H9 (cell line): Measurements from ENCODE around the gene CCDC148. TPM values are rescaled to one million over a fixed set of nuclear protein-coding genes. Genes with fewer than 3 reads are reported as not detected.
"Not testable (repeated sequence)": the region's sequence is repeated elsewhere in the genome, so short reads cannot be mapped to it uniquely, and the experiment has no call there.

Experiments
- DNase-seq: peaks from one replicate; pipeline ENCODE4 v3.0.0-alpha.2; 2017
- H2AFZ ChIP-seq: one replicate; pipeline ENCODE4 v1.6.1; 2013; ENCODE audit warnings: mild to moderate bottlenecking, low read length, control low read depth, moderate library complexity
- H2AK5ac ChIP-seq: 2 replicates; pipeline ENCODE4 v1.6.1; 2013; ENCODE audit warnings: low read length, control low read depth, mixed read lengths; ENCODE audit not compliant: insufficient read length
- H2BK120ac ChIP-seq: one replicate; pipeline ENCODE4 v1.6.1; 2013; ENCODE audit warnings: low read depth, mild to moderate bottlenecking, low read length, control low read depth, inconsistent platforms; ENCODE audit not compliant: poor library complexity, severe bottlenecking
- H2BK12ac ChIP-seq: 2 replicates; pipeline ENCODE4 v1.6.1; 2013; ENCODE audit warnings: low read length, control low read depth, mixed read lengths, low read depth; ENCODE audit not compliant: insufficient read length
- H2BK15ac ChIP-seq: 2 replicates; pipeline ENCODE4 v1.6.1; 2013; ENCODE audit warnings: low read depth, low read length, control low read depth
- H2BK20ac ChIP-seq: one replicate; pipeline ENCODE4 v1.6.1; 2013; ENCODE audit warnings: low read depth, mild to moderate bottlenecking, low read length, control low read depth, inconsistent platforms; ENCODE audit not compliant: poor library complexity, severe bottlenecking
- H2BK5ac ChIP-seq: 2 replicates; pipeline ENCODE4 v1.6.1; 2013; ENCODE audit warnings: low read length, control low read depth, mixed read lengths; ENCODE audit not compliant: insufficient read length
- H3K14ac ChIP-seq: 2 replicates; pipeline ENCODE4 v1.6.1; 2013; ENCODE audit warnings: low read length, control low read depth; ENCODE audit not compliant: insufficient read depth
- H3K18ac ChIP-seq: 2 replicates; pipeline ENCODE4 v1.6.1; 2013; ENCODE audit warnings: low read depth, mild to moderate bottlenecking, mixed read lengths, low read length, control low read depth; ENCODE audit not compliant: insufficient read length
- H3K23ac ChIP-seq: 2 replicates; pipeline ENCODE4 v1.6.1; 2013; ENCODE audit warnings: low read length, control low read depth, mixed read lengths, low read depth; ENCODE audit not compliant: insufficient read length
- H3K23me2 ChIP-seq: 2 replicates; pipeline ENCODE4 v1.6.1; 2013; ENCODE audit warnings: low read depth, mild to moderate bottlenecking, mixed read lengths, low read length, control low read depth; ENCODE audit not compliant: insufficient read length, poor library complexity, severe bottlenecking
- H3K27ac ChIP-seq: 2 replicates; pipeline ENCODE4 v1.5.1; 2013; ENCODE audit warnings: low read length, control low read depth, mixed read lengths, low read depth; ENCODE audit not compliant: insufficient read length
- H3K27me3 ChIP-seq: 2 replicates; pipeline ENCODE4 v1.6.1; 2013; ENCODE audit warnings: low read length, control low read depth, inconsistent platforms; ENCODE audit not compliant: insufficient read depth
- H3K4ac ChIP-seq: 2 replicates; pipeline ENCODE4 v1.6.1; 2013; ENCODE audit warnings: low read depth, mild to moderate bottlenecking, control low read depth, inconsistent platforms, low read length, moderate library complexity
- H3K4me1 ChIP-seq: 2 replicates; pipeline ENCODE4 v1.6.1; 2013; ENCODE audit warnings: low read length, control low read depth, inconsistent platforms; ENCODE audit not compliant: insufficient read depth
- H3K4me2 ChIP-seq: 2 replicates; pipeline ENCODE4 v1.6.1; 2013; ENCODE audit warnings: low read length, control low read depth, mixed read lengths; ENCODE audit not compliant: insufficient read length, insufficient read depth
- H3K56ac ChIP-seq: 2 replicates; pipeline ENCODE4 v1.6.1; 2013; ENCODE audit warnings: low read depth, mild to moderate bottlenecking, mixed read lengths, low read length, control low read depth; ENCODE audit not compliant: insufficient read length
- H3K79me1 ChIP-seq: 2 replicates; pipeline ENCODE4 v1.6.1; 2013; ENCODE audit warnings: low read depth, mild to moderate bottlenecking, moderate library complexity, low read length, control low read depth, inconsistent platforms; ENCODE audit not compliant: insufficient read depth, poor library complexity, severe bottlenecking
- H3K79me2 ChIP-seq: 2 replicates; pipeline ENCODE4 v1.6.1; 2013; ENCODE audit warnings: low read length, control low read depth, inconsistent platforms; ENCODE audit not compliant: insufficient read depth
- H3K9ac ChIP-seq: 2 replicates; pipeline ENCODE4 v1.6.1; 2013; ENCODE audit warnings: low read length, control low read depth, mixed read lengths; ENCODE audit not compliant: insufficient read length; ENCODE audit errors: extremely low read depth
- H3K9me3 ChIP-seq: one replicate; pipeline ENCODE4 v1.6.1; 2013; ENCODE audit warnings: low read depth, low read length, inconsistent platforms; ENCODE audit not compliant: control insufficient read depth
- H3T11ph ChIP-seq: one replicate; pipeline ENCODE4 v1.6.1; 2013; ENCODE audit warnings: mild to moderate bottlenecking, low read length, control low read depth, inconsistent platforms
- H4K20me1 ChIP-seq: one replicate; pipeline ENCODE4 v1.6.1; 2013; ENCODE audit not compliant: control insufficient read depth, insufficient read length, insufficient read depth
- H4K5ac ChIP-seq: 2 replicates; pipeline ENCODE4 v1.6.1; 2013; ENCODE audit warnings: low read depth, mild to moderate bottlenecking, mixed read lengths, low read length, control low read depth; ENCODE audit not compliant: insufficient read length
- H4K8ac ChIP-seq: replicated peaks from 2 replicates; pipeline ENCODE4 v1.6.1; 2013; ENCODE audit warnings: low read length, control low read depth, mixed read lengths, low read depth; ENCODE audit not compliant: insufficient read length
- H4K91ac ChIP-seq: 2 replicates; pipeline ENCODE4 v1.6.1; 2013; ENCODE audit warnings: low read depth, mild to moderate bottlenecking, moderate library complexity, mixed read lengths, low read length, control low read depth; ENCODE audit not compliant: insufficient read length
- H3K27ac Mint-ChIP-seq, 3 experiments: 2 replicates in 2 of 3; 3 replicates in 1 of 3; pipeline ENCODE4 v1.8.0; 2020 to 2021; ENCODE audit warnings: mixed read lengths in 3 of 3, mild to moderate bottlenecking in 1 of 3, moderate library complexity in 1 of 3
- H3K27me3 Mint-ChIP-seq: 2 replicates; pipeline ENCODE4 v1.8.0; 2021; ENCODE audit warnings: low read depth, mild to moderate bottlenecking, moderate library complexity, mixed read lengths
- H3K36me3 Mint-ChIP-seq, 3 experiments: 2 replicates in 2 of 3; 3 replicates in 1 of 3; pipeline ENCODE4 v1.8.0; 2020 to 2021; ENCODE audit warnings: low read depth in 3 of 3, mixed read lengths in 3 of 3; ENCODE audit not compliant: insufficient read depth in 1 of 3
- H3K4me1 Mint-ChIP-seq, 2 experiments: 2 replicates each; pipeline ENCODE4 v1.8.0; 2020; ENCODE audit warnings: mixed read lengths in 2 of 2
- H3K4me3 Mint-ChIP-seq, 2 experiments: 2 replicates in 1 of 2; 3 replicates in 1 of 2; pipeline ENCODE4 v1.8.0; 2020 to 2021; ENCODE audit warnings: mild to moderate bottlenecking in 2 of 2, mixed read lengths in 2 of 2, moderate library complexity in 1 of 2
- H3K9me3 Mint-ChIP-seq, 2 experiments: 2 replicates in 1 of 2; 3 replicates in 1 of 2; pipeline ENCODE4 v1.8.0; 2020; ENCODE audit warnings: mild to moderate bottlenecking in 2 of 2, mixed read lengths in 2 of 2, moderate library complexity in 1 of 2
- CTCF ChIP-seq: fragments of 200-600 bp; sonication (generic); conservative IDR thresholded peaks from 3 replicates; pipeline ENCODE4 v1.8.0; 2021; ENCODE audit warnings: antibody characterized with exemption, mild to moderate bottlenecking
- WGBS: extraction: QIAGEN DNeasy Blood & Tissue Kit; methylation state at CpG from one replicate; pipeline ENCODE4 v1.1.7; 2013; ENCODE audit warnings: missing lambda C conversion rate, low lambda C conversion rate, mixed read lengths; ENCODE audit not compliant: insufficient read length; ENCODE audit errors: extremely low coverage; 5-methylcytosine and 5-hydroxymethylcytosine counted together
- total RNA-seq: library from RNA; stranded (reverse); gene quantifications from 2 replicates; pipeline ENCODE4 v1.2.1, GENCODE V29; 2021

Gene CCDC148
- total RNA-seq, 1 experiment from 2014 or later, result 1.5 TPM

- Histone ChIP-seq H2BK120ac (no peak overlapping the region), H3K9ac (no peak overlapping the region), H3K27me3 (no peaks in the 10 kb centered on the region), H3T11ph (no peak overlapping the region), H2AFZ (no peak overlapping the region), H3K79me1 (no peaks in the 10 kb centered on the region), H4K91ac (no peak overlapping the region), H3K18ac (no peak overlapping the region), H2BK12ac (no peak overlapping the region), H2AK5ac (no peak overlapping the region), H3K27ac (no peak overlapping the region), H3K23me2 (no peaks in the 10 kb centered on the region), H3K4me1 (no peaks in the 10 kb centered on the region), H3K56ac (no peak overlapping the region), H4K20me1 (no peaks in the 10 kb centered on the region), H3K4me2 (no peak overlapping the region), H3K4ac (no peak overlapping the region), H2BK15ac (no peak overlapping the region), H3K14ac (no peak overlapping the region), H3K9me3 (no peaks in the 10 kb centered on the region), H4K8ac (no peak overlapping the region), H2BK5ac (no peak overlapping the region), H3K79me2 (no peaks in the 10 kb centered on the region), H3K23ac (no peak overlapping the region), H2BK20ac (no peak overlapping the region), H4K5ac (no peak overlapping the region)
- H3K4me1 Mint-ChIP-seq, result no peaks in the 10 kb centered on the region
- no peak overlapping the region for H3K27ac Mint-ChIP-seq
- DNase-seq, result no peak
- H3K27me3 Mint-ChIP-seq, result no peaks in the 10 kb centered on the region
- H3K4me3 Mint-ChIP-seq, result no peak overlapping the region
- H3K36me3 Mint-ChIP-seq, result peaks cover 0 to 16% (median 2%) of the 10 kb centered on the region in 3 experiments; a peak in 6 of 7 replicates
- peaks cover 6% of the 10 kb centered on the region in 2 experiments; a peak in 3 of 5 replicates for H3K9me3 Mint-ChIP-seq
- TF ChIP-seq CTCF, result no peak
Observed at GRCh38 chr2:158337018-158337417, 119.5 kb downstream of the CCDC148 start.

DNA sequence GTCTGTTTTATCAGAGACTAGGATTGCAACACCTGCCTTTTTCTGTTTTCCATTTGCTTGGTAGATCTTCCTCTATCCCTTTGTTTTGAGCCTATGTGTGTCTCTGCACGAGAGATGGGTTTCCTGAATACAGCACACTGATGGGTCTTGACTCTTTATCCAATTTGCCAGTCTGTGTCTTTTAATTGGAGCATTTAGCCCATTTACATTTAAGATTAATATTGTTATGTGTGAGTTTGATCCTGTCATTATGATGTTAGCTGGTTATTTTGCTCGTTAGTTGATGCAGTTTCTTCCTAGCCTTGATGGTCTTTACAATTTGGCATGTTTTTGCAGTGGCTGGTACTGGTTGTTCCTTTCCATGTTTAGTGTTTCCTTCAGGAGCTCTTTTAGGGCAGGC is 124.8 kb downstream of the CCDC148 start:
- no CpG with 5 or more reads among the region's 2 CpGs for WGBS
- H3K79me2 ChIP-seq, H3K27me3 Mint-ChIP-seq: not testable (repeated sequence)

More for the DNA sequence above, 124.8 kb downstream of the CCDC148 start:
- H3K14ac ChIP-seq, H2BK20ac ChIP-seq, H2BK15ac ChIP-seq, H2AFZ ChIP-seq, H3K4me2 ChIP-seq, DNase-seq, H2BK12ac ChIP-seq, H3K9me3 ChIP-seq, H4K20me1 ChIP-seq, H4K8ac ChIP-seq, H4K91ac ChIP-seq, H3K79me1 ChIP-seq, H3K9ac ChIP-seq, H3K27me3 ChIP-seq, H3K18ac ChIP-seq, H3T11ph ChIP-seq, H2AK5ac ChIP-seq, H2BK120ac ChIP-seq, H4K5ac ChIP-seq, H3K56ac ChIP-seq, H3K27ac ChIP-seq, H2BK5ac ChIP-seq, H3K23ac ChIP-seq, H3K27ac Mint-ChIP-seq, H3K4me3 Mint-ChIP-seq, H3K4me1 Mint-ChIP-seq, H3K23me2 ChIP-seq, H3K4ac ChIP-seq, H3K4me1 ChIP-seq: not testable (repeated sequence)
- peaks cover 25 to 26% of the 10 kb centered on the region in 2 experiments for H3K9me3 Mint-ChIP-seq
- peaks cover 2 to 24% (median 14%) of the 10 kb centered on the region in 3 experiments; a peak in 6 of 7 replicates for H3K36me3 Mint-ChIP-seq
